GM21515 (cell line): ENCODE data around the gene CXXC5.
"Not testable (repeated sequence)": the region's sequence is repeated elsewhere in the genome, so short reads cannot be mapped to it uniquely, and the experiment has no call there.

ENCODE experiments used
- ATAC-seq: cut with Tn5 transposase; IDR thresholded peaks from one replicate; pipeline ENCODE4 v1.9.1; 2021; ENCODE audit not compliant: unreplicated experiment

CXXC5 gene

DNA sequence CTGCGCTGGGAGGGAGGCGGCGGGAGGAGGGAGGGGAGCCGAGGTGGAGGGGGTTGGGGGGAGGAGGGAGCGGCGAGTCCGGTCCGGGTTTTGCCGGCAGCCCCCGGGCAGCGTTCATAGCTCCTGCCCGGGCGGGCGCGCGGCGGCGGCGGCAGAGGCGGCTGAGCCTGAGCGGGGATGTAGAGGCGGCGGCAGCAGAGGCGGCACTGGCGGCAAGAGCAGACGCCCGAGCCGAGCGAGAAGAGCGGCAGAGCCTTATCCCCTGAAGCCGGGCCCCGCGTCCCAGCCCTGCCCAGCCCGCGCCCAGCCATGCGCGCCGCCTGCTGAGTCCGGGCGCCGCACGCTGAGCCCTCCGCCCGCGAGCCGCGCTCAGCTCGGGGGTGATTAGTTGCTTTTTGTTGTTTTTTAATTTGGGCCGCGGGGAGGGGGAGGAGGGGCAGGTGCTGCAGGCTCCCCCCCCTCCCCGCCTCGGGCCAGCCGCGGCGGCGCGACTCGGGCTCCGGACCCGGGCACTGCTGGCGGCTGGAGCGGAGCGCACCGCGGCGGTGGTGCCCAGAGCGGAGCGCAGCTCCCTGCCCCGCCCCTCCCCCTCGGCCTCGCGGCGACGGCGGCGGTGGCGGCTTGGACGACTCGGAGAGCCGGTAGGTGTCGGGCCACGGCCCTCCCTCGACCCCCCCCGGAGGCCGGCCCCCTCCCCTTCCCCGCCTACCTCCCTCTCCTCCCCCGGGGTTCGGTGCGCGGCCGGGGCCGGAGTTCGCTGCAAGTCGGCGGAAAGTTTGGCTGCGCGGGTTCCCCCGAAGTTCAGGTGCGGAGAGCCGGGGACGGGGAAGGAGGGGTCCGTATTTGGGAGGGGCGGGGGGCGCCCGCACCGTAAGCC is at the start of gene CXXC5:
TSS of gene CXXC5 (plus strand) at position 145 of the 877 bp plus-strand sequence. CDS start 32,175 bp downstream, outside the sequence.
- ATAC-seq: peak; percentile 28

- not testable (repeated sequence) for ATAC-seq
These were observed 49.6 kb upstream of the CXXC5 start for GRCh38 chr5:139598601-139598965.

DNA sequence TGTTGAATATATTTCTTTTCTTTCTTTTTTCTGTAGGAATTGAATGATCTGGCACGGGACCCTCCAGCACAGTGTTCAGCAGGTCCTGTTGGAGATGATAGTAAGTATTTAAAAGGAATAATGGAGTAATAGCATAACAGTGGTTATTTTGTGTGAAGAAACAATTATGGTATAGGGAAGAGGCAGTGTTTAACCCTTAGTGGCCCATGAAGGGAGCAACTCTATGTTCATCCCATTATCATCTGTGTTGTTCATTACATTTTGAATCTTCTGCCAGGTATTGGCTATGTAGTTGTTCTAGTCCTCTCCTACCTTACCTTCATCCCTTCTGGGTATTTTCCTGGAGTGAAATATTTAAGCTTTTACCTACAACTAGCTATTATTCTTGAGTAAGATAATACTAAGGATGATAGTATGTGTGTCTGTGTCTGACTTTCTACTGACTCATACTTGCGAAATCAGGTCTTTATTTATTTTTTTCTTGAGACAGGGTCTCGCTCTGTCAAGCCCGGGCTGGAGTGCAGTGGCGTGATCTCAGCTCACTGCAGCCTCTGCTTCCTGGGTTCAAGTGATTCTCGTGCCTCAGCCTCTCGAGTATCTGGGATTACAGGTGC is 47.7 kb upstream of the CXXC5 start:
- ATAC-seq: no peak

- no peak for ATAC-seq
These were observed 46.7 kb upstream of the CXXC5 start for GRCh38 chr5:139601429-139601828.

DNA sequence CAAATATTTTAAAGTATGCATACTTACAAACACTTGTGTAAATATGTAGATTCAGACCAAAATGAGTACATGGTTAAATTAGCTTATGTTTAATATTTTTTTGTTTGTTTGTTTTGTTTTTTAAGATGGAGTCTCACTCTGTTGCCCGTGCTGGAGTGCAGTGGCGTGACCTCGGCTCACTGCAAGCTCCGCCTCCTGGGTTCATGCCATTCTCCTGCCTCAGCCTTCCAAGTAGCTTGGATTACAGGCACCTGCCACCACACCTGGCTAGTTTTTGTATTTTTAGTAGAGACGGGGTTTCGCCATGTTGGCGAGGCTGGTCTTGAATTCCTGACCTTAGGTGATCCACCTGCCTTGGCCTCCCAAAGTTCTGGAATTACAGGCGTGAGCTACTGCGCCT is 46.2 kb upstream of the CXXC5 start:
- ATAC-seq: not testable (repeated sequence)

GRCh38 chr5:139605887-139606286 is 42.3 kb upstream of the CXXC5 start:
- ATAC-seq: no peak

- ATAC-seq: no peak
These were observed 36.2 kb upstream of the CXXC5 start for GRCh38 chr5:139611703-139612584.

GRCh38 chr5:139619861-139620260 is 28.3 kb upstream of the CXXC5 start:
- no peak for ATAC-seq

DNA sequence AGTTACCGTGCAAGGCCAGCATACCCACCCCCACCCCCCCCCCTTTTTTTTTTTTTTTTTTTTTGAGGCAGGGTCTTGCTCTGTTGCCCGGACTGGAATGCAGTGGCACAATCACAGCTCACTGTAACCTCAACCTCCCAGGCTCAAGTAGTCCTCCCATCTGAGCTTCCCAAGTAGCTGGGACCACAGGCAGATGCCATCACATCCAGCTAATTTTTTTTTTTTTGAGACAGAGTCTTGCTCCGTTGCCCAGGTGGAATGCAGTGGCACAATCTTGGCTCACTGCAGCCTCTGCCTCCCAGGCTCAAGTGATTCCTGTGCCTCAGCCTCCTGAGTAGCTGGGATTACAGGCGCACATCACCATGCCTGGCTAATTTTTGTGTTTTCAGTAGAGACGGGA is 22.8 kb upstream of the CXXC5 start:
- ATAC-seq: not testable (repeated sequence)

DNA sequence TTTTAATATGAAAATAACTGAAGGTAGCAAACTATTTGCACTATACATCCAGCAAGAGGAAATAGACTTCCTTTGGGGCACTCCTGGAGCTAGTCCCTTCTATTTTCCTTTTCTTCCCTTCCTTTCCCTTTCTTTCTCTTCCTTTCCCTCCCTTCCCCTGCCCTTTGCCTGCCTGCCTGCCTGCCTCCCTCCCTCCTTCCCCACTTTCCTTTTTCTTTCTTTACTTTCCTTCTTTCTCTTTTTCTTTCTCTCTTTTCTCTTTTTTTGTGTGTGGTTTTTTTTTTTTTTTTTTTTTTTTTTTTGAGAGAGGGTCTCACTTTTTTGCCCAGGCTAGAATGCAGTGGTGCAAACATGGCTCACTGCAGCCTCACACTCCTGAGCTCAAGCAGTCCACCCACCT is 17.3 kb upstream of the CXXC5 start:
- no peak for ATAC-seq

DNA sequence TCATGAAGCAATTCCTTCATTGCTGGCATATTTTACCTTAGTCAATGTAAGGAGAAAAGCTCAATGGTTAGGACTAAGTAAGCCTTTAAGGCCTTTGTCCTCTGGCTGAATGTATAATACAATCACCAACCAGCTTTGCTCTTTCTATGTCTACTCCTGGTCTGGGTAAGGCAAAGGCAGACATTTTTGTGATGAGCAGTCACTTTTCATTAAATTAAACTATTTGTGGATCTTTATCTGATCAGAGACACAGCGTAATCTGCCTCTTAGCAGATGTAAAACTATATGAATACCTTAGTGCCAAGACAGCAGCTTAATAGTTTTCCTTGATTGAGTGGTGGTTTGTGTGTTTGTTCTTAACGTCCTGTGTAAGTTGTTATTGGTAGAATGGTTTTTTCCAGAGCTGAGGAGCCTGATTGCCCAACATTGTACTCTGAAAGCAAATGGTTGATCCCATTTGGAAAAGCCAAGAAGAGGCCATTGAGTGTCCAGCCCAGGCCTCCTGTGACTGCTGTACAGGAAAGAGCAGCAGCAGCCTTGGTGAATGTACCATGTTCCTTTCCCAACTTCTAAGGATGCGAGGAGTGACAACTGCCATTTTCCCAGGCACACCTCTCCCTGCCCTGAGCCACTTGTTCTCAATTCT is 16.5 kb upstream of the CXXC5 start:
- no peak for ATAC-seq

- no peak for ATAC-seq
These were observed 14.7 kb upstream of the CXXC5 start for GRCh38 chr5:139633295-139634027.

GRCh38 chr5:139634028-139634325 is 14.2 kb upstream of the CXXC5 start:
- no peak for ATAC-seq

DNA sequence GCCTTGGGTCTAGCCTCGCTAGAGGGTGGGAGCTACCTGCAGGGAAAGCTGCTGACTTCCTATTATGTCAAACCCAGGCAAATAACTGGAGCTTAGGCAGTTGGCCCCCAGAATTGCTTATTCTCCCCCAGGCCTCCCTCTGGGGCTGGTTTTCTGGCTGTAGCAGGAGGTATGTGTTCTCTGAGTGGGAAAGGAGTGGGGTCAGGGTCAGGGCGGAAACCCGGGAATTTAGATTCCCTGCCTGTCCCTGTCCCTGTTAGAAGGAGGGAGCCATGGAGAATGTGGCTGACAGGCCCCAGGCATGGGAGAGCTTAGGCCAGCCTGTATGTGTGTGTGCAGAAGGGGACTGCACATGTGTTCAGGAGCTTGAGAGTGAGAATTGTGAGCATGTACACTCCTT is 13.6 kb upstream of the CXXC5 start:
- no peak for ATAC-seq

- no peak for ATAC-seq
These were observed 13.0 kb upstream of the CXXC5 start for GRCh38 chr5:139635191-139635590.

- no peak for ATAC-seq
These were observed 12.4 kb upstream of the CXXC5 start for GRCh38 chr5:139635606-139636206.

DNA sequence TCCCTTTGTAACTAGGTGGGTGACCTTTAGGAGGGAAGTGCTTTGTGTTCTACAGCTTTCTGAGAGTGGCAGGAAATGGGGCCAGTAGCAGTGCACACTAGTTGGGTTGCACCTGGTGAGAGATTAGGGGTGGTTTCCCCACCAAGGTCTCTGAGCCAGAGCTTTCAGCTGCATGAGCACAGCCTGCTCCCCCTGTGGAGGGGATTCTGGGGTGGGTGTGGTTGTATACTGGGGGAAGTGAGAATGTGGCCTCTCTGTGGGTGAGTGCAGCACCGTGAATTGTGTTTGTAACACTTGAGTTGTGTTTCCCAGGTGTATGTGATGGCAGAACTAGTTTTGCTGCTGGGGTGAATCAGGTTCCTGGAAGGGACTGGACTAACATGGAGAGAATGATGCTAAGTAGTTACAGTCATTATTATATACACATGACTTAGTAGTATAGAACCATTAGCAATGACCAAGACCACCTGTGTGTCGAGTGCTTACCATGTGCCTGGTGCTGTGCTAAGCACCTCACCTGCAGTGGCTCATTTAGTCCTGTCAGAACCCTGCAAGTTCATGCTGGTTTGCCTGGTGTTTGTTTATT is 11.8 kb upstream of the CXXC5 start:
- ATAC-seq: peak; percentile 70

GRCh38 chr5:139636975-139637408 is 11.2 kb upstream of the CXXC5 start:
- ATAC-seq: no peak

DNA sequence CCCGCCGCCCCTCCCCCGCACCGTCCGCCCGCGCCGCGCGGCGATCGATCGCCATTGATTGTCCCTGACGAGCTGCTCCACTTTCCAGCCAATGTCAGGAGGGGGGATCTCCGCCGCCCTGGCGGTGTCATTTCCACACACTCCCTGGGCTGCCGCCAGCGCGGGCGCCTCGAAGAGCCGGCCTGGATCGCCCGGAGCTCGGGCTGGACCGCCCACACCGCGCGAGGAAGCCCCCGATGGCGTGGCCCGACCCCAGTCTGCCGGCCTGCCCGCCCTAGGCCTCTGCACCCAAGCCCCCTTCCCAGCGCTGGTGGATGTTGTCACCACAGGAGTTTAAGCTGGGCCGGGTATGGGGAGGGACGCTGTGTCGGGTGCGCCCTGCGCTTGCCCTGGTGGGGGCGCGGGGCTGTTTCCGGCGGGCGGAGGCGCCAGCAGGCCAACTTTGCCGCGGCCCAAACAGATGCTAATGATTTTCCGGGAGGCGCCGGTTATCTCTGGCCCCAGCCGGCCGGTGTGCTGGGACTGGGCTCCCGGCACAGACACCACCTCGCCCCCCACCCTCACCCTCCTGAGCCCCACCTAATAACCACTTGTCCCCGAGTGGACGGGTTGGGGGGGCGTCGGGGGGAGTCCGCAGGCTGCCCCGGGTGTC is 10.6 kb upstream of the CXXC5 start:
- no peak for ATAC-seq
